IPS-18c (cell line): ENCODE data around the gene GSG1L.

Experiments used
- H3K4me3 ChIP-seq: 2 replicates; pipeline ENCODE4 v1.7.0; 2013; ENCODE audit warnings: low read depth, mild to moderate bottlenecking, low read length, moderate library complexity; ENCODE audit not compliant: insufficient read depth
- H3K9me3 ChIP-seq: one replicate; pipeline ENCODE4 v1.6.1; 2013; ENCODE audit warnings: mild to moderate bottlenecking, low read length, moderate library complexity; ENCODE audit not compliant: control insufficient read depth, insufficient read depth

Gene GSG1L

DNA sequence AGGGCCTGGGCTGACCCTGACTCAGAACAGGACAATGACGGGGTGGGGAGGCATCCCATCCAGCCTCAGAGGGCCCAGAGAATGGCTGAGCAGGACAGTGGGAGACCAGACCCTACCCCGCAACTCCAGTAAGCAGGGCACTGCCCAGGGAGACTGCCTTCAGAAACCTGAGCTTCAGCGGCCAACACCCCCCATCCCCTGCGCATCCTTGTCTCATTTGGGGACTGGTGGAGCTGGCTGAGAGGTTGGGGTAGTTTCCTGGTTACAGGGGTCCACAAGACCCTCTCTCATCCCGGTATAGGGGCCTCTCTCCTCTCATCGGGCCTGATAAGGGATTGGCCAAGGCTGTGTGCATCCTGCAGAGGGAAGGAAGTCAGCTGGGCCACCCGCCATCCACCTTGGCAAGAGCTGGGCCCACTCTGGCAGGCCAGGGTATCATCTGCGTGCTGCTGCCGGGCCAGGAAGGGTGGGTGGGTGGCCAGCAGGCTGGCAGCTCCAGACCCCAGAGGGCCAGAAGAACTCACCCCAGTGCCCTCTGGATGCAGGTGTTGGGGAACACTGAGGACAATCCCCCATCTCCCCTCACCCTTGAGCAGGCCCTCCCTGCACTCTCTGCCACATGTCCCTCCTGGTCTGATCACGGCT, 284.5 kb downstream of the GSG1L start:
- Histone ChIP-seq H3K4me3 (no peak overlapping the region), H3K9me3 (no peaks in the 10 kb centered on the region)

DNA sequence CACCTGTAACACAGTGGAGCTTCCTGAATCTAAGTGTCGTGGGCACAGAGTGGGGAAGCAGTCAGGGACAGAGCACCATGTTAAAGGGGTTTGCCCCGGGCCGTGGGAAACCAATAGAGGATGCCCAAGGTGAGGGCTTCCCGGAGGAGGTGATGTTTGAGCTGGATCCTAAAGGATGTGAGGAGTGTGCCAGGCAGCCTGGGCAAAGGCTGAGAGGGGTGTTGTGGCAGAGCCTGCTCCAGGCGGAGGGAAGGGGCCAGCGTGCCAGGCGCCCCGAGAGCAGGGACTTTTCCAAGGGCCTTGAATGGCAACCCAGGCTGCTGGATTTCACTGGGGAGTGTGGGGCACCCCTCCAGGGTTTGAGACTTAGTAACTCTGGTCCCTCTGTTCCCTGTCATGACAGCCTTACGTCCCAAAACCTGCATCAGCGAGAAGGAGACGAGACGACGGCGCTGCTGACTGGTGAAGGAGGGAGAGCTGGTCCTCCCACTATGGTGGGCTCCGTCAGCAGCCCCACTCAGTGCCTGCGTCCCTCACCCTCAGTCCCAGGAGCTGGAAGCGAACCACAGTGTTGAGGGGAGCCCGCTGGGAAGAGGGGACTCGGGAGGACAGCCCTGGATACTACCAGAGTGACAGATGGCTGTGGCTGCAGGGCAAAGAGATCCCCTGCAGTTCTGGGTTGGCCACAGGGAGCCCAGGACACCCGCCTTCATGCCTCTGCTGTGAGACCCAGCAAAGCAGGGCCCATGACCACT, 285.2 kb downstream of the GSG1L start:
- no peak overlapping the region for H3K4me3 ChIP-seq
- H3K9me3 ChIP-seq = no peaks in the 10 kb centered on the region

DNA sequence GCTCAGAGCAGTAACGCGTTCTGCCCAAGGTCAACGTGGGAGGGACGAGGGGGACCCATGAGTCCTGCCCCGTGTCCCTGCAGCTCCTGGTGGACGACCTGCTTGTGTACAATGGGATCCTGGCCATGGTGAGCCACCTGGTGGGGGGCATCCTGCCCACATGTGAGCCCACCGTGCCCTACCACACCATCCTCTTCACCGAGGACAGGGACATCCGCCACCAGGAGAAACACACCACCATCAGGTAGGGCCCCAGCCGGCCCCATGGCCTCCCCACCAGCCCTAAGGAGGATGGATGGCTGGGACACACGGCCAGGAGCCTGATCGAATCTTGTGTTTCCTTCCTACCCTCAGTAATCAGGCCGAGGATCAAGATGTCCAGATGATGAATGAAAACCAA, 286.0 kb downstream of the GSG1L start:
- Histone ChIP-seq H3K9me3 (no peaks in the 10 kb centered on the region), H3K4me3 (no peak overlapping the region)

DNA sequence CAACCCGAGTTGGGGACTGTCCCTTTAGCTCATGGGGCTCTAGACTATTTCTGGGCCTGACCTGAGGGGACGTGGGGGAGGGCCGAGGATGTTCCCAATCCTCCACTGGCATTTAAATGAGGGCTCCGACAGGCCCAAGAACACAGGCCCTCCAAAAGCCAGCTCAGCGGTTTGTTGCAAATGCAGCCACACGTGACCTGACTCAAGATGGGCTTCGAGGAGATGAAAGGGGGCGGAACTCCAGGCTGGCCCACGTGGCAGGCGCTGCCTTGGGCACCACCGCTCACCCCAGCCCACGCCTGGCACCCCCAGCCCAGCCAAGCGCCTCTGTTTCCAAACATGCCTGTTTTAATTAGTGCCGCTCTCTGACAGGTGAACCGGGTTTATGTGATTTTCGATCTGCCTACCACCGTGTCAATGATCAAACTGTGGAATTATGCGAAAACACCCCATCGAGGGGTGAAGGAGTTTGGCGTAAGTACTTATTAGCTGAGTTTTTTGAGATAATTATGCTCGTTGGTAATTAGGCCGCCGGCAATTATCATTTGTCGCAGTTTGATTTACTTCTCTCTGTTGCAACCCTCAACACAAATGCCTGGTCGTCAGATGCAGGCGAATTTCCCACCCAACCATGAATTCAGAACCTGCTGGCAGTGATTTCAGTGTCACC, 286.8 kb downstream of the GSG1L start:
- no peaks in the 10 kb centered on the region for H3K9me3 ChIP-seq
- H3K4me3 ChIP-seq = no peak overlapping the region

- no peaks in the 10 kb centered on the region for H3K9me3 ChIP-seq
- no peak overlapping the region for H3K4me3 ChIP-seq
Observed at GRCh38 chr16:27775254-27775653, 288.3 kb downstream of the GSG1L start.

GRCh38 chr16:27774779-27775178, 288.7 kb downstream of the GSG1L start:
- Histone ChIP-seq H3K9me3 (no peaks in the 10 kb centered on the region), H3K4me3 (no peak overlapping the region)

DNA sequence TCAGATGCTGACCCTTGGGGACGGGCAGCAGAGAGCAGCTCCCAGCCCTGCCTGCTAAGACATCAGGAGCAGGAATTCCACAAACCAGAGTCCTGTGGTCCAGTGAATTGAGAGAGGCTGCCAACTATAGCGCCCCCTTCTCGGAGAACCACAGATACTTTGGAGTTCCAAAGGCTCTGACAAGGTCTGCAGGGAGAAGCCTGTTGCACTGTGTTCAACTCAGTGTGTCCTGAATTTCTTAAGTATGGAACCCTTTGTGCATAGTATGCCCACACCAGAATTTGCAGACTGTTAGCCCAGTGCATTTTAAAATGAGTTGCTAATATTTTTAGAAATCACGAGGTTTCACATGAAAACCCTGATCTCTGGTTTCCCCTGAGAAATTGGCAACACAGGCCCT, 290.2 kb downstream of the GSG1L start:
- no peak overlapping the region for H3K4me3 ChIP-seq
- no peaks in the 10 kb centered on the region for H3K9me3 ChIP-seq

GRCh38 chr16:27772093-27772825, 291.3 kb downstream of the GSG1L start:
- Histone ChIP-seq H3K9me3 (no peaks in the 10 kb centered on the region), H3K4me3 (no peak overlapping the region; the same call in 1 of the 2 replicates)

- Histone ChIP-seq H3K9me3 (no peaks in the 10 kb centered on the region), H3K4me3 (no peak overlapping the region)
Observed at GRCh38 chr16:27771201-27771910, 292.2 kb downstream of the GSG1L start.

- Histone ChIP-seq H3K4me3 (no peak overlapping the region), H3K9me3 (no peaks in the 10 kb centered on the region)
Observed at GRCh38 chr16:27770271-27771196, 293.0 kb downstream of the GSG1L start.

DNA sequence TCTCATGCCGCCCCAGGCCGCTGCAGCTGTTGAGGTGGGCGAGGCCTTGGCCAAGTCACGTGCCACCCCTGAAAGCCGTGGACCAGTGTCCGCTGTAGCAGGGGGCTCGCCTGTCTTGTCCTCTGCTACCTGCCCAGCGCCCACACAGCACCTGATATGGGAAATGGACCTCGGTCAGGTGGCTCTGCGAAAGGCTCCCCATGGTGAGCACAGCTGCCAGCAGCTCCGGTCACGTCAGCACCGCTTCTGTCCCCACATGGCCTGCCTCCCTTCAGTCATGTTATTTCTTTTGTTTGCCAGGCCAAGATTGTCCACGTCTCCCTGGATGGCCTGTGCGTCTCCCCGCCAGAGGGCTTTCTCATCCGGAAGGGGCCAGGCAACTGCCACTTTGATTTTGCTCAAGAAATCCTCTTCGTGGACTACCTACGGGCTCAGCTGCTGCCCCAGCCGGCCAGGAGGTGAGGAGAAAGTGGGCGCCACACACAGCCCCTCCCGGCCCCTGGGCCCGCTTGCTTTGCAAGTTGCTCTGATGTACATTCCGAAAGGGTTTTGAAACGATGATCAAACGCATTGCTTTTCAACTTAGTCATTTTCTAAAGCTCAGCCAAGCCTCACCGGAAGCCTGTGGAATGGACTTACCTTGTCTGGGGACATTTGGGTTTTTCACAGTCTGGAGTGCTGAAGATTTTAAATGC, 293.8 kb downstream of the GSG1L start:
- no peaks in the 10 kb centered on the region for H3K9me3 ChIP-seq
- H3K4me3 ChIP-seq = no peak overlapping the region

DNA sequence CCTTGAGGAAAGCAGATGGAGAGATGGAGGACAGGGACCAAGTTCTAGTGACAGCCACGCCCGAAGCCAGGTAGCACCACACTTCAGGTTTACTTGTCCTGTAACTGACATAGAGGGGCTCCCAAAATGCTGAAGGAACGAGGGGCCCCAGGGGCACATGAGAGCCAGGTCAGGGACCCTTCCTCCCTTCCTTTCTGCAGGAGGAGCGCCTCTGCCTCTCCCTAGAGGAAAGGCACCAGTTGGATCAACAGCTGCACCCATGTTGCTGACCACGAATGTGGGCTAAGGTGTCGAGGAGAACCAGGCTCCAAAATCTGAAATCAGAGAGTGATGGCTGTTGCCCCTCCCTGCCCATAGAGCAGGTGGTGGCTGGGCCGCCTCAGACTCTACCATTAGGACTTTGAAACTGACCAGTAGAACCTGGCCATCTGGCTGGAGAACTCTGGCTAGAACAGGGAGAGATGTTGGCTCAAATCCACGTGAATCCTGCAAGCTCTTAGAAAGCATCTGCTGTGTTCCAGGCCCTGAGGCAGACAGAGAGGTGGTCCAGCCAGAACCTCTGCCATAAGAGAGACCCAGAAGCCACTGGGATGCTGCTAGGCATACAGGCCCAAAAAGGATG, 294.8 kb downstream of the GSG1L start:
- H3K9me3 ChIP-seq = peaks cover 4% of the 10 kb centered on the region
- no peak overlapping the region for H3K4me3 ChIP-seq

DNA sequence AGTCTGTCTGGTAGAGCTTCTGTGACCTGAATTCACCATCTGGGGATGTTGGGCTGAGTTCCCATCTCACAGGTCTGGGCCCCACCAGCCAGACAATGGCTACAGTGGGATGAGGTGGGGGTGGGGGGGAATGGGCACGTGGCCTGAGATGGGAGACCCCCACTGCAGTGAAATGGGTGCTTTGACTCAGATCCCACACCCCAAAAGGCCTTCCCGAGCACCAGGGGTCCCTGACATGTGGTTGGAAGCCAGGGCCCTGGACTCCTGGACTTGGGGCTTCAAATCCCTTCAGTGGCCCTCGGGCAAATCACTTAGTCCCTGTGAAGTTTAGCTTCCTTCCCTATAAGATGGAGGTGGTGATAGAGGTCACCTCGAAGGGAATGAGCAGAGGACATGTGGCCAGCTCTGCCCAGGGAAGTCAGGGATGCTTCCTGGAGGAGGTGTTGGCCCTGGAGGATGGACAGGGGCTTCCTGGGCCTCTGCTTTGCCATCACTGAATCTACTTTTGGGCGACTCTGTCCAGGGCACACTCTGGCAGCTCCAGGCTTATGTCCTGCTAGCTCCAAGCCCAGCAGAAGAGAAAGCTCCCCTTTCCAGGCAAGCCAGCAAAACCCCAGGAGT, 295.4 kb downstream of the GSG1L start:
- Histone ChIP-seq H3K9me3 (peaks cover 4% of the 10 kb centered on the region), H3K4me3 (no peak overlapping the region)

DNA sequence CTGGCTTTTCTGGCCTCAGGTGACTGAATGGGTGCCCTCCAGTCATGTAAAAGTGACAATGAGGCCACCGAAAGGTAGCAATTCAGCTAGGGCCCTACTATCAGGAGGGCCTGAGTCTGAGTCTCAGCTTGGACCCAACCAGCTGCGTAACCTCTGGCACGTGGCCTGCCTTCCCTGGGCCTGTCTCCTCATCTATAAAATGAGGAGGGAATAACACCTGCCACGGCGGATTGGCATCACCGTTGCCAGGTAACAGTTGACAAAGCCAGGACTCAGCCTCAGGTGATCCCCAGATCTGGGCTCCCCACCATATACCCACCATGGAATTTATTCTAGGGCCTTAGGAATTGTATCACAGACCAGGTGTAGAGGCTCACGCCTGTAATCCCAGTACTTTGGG, 296.4 kb downstream of the GSG1L start:
- Histone ChIP-seq H3K4me3 (no peak overlapping the region), H3K9me3 (peaks cover 4% of the 10 kb centered on the region)
